Mononuclear cell (primary cell): ENCODE data around the gene CFAP77. TPM values are rescaled to one million over a fixed set of nuclear protein-coding genes. Genes with fewer than 3 reads are reported as not detected.

Experiments
- H3K27me3 ChIP-seq: 2 replicates; pipeline ENCODE4 v1.6.0; 2011; ENCODE audit warnings: low read length, control low read depth; ENCODE audit not compliant: insufficient read depth
- H3K4me1 ChIP-seq: 2 replicates; pipeline ENCODE4 v1.5.1; 2011; ENCODE audit warnings: mild to moderate bottlenecking, low read length, control low read depth; ENCODE audit not compliant: insufficient read depth
- H3K4me3 ChIP-seq: 2 replicates; pipeline ENCODE4 v1.5.1; 2011; ENCODE audit warnings: mild to moderate bottlenecking, low read length, moderate library complexity
- H3K9me3 ChIP-seq: 2 replicates; pipeline ENCODE4 v1.5.1; 2011; ENCODE audit warnings: low read depth, mild to moderate bottlenecking, control low read depth, low read length
- total RNA-seq: library from RNA; depleted of rRNA; stranded (reverse); fragments of >200 nt; gene quantifications from one replicate; pipeline ENCODE4 v1.2.3, GENCODE V29; 2012

CFAP77 gene
- total RNA-seq, 1 donor, result not detected

DNA sequence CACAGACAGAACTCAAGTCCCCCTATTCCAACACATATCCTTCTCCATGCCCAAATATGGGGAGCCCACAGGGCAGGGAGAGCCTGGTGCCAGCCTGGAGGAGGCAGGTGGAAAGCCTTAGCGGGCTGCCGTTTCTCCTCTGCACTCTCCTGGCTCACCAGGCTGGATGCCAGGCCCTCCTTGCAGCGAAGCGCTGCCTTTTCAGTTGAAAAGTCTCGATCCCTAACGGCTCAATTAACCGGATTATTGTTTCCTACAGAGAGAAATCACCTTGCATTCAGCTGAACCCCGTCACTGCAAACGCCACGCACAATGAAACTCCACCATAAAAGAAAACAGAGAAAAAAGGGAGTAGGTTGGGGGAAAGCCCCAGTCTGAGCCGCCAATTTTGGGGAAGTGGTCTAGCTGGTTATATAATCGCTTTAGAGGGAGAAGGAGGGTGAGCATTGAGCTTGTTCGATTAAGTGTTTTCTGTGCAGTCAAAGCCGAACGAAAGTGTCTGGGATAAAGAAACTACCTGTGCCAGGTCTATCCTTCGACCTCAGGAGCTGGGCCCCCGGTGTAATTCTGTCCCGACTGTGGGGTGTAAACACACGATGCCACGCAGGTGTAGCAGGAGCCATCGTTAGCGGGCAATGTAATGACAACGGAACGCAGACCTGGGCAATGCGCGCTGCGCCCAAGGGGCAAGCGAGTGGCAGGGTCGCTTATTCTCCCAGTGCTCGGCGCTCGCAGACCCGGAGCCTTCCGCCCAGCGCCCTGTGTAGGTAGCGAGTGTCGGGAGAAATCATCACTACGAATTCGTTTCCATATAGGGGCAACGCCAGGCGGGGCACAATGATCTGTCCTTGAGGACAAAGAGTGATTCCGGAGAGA, 176.2 kb downstream of the CFAP77 start:
- H3K9me3 ChIP-seq, result no peaks in the 10 kb centered on the region
- peaks cover 85% of the 10 kb centered on the region for H3K27me3 ChIP-seq

GRCh38 chr9:132586830-132587591, 177.0 kb downstream of the CFAP77 start:
- H3K4me1 ChIP-seq, result peaks cover 9% of the 10 kb centered on the region
- H3K4me3 ChIP-seq, result no peak overlapping the region
- H3K9me3 ChIP-seq, result no peaks in the 10 kb centered on the region
- peaks cover 85% of the 10 kb centered on the region for H3K27me3 ChIP-seq

More for the DNA sequence above, 176.2 kb downstream of the CFAP77 start:
- Histone ChIP-seq H3K4me3 (no peak overlapping the region), H3K4me1 (peaks cover 17% of the 10 kb centered on the region)

DNA sequence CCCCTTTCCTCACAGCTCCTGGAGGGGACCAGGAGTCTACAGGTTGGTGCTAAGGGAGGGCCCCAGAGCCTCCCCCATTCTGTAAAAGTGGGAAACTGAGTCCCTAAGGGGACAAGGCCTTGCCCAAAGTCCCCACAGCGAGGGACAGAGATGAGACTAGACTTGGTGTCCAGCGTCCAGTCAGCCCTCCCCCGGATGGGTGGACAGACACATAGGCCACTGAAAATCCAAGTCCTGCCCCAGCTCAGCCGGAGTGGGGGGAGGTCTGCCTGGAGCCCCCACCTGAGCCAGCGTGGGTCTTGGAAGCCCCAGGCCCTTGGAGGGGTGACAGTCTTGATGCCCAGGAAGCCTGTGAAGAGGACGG, 177.6 kb downstream of the CFAP77 start:
- Histone ChIP-seq H3K4me3 (no peak overlapping the region), H3K9me3 (no peaks in the 10 kb centered on the region), H3K27me3 (peaks cover 87% of the 10 kb centered on the region), H3K4me1 (peaks cover 9% of the 10 kb centered on the region)

DNA sequence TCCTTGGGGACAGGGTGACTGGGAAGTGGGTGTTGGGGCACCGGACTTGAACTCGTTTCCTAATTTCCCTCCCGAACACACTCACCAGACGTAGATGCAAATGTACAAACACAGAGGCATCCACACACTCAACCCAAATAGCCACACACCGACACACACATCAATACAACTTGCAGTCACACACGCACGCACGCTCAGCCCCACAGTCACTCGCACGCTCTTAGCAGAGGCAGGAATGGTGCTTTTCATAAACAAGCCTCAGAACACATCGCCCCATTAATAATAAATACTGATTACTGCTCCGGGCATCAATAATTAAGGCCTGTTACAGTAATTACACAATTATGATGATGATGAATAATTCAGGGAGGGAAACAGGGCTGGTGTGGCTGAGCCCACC, 178.1 kb downstream of the CFAP77 start:
- Histone ChIP-seq H3K4me3 (no peak overlapping the region), H3K4me1 (peaks cover 9% of the 10 kb centered on the region), H3K27me3 (peaks cover 82% of the 10 kb centered on the region), H3K9me3 (no peaks in the 10 kb centered on the region)

DNA sequence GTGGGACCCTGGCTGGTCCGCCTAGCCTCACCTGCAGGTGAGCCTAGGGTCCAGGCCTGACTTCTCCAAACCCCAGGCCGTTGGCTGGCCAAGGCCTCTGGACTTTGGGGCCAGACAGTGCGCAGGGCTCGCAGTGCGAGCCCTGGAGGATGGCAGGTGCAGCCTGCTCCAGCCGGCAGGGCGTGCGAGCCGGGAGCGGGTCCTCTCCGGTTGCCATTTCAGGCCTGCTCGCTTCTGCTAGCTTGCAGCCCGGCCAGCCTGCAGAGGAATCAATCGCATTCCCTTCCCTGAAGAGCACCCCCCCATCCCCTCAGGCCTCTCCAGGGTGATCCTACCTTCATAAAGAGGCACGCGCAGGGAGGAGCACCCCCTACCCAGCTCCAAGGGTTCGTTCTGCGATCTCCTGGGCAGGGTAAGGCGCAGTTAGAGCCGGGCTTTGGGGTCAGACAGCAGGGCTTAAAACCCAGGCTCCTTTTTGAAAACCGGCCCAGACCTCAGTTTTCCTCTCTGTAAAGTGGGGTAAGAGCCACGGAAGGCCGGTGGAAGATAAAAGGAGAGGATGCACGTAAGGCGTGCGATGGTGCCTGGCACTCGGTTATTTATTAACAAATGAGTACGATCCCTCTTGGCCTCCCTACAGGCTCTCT, 178.6 kb downstream of the CFAP77 start:
- H3K9me3 ChIP-seq, result no peaks in the 10 kb centered on the region
- H3K4me1 ChIP-seq, result peaks cover 9% of the 10 kb centered on the region
- H3K4me3 ChIP-seq, result no peak overlapping the region
- H3K27me3 ChIP-seq, result peaks cover 76% of the 10 kb centered on the region

GRCh38 chr9:132589148-132590036, 179.4 kb downstream of the CFAP77 start:
- Histone ChIP-seq H3K27me3 (peaks cover 70% of the 10 kb centered on the region), H3K9me3 (no peaks in the 10 kb centered on the region), H3K4me3 (no peak overlapping the region), H3K4me1 (peaks cover 9% of the 10 kb centered on the region)

- H3K4me1 ChIP-seq, result peaks cover 9% of the 10 kb centered on the region
- H3K4me3 ChIP-seq, result no peak overlapping the region
- no peaks in the 10 kb centered on the region for H3K9me3 ChIP-seq
- peaks cover 64% of the 10 kb centered on the region for H3K27me3 ChIP-seq
These were observed 180.0 kb downstream of the CFAP77 start for GRCh38 chr9:132590037-132590317.

DNA sequence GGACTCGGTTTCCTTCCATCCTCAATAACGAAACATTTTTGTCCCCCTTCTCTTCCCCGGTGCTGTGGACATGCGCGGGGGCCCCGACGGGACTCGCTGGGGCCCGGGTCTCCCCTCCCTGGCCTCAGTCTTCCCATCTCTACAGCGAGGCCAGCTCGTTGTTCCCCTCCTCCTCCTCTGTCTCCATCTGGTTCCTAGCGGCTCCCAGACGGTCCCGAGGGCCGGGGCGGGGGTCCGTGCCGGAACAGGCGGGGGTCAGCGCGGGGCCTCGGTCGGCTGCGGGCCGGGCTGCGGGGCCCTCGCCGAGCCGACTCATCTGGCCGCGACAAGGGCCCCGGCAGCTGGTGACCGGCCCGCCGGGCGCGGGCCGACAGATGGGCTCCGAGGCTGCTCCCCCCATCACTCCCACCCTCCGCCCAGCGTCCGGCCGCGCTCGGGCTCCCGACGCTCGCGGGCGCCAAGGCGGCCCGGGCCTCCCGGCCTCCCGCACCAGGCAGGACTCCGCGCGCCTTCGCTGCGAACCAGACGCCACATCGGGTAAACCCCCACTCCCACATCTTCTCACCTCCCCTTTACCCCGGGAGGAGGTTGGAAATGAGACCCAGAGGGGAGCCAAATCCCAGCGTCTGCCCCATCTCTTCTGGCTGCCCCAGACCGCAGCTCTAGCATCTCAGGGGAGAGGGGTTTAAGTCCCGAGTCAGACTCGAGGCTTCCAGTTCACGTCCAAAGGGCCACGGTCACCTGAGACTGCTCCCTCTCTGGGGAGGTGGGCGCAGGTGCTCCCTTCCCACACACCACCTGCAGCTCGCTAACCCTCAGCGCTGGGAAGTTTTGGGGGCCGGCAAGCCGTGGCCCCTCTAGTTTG, 180.5 kb downstream of the CFAP77 start:
- no peaks in the 10 kb centered on the region for H3K9me3 ChIP-seq
- peaks cover 59% of the 10 kb centered on the region for H3K27me3 ChIP-seq
- H3K4me3 ChIP-seq, result no peak overlapping the region
- peaks cover 9% of the 10 kb centered on the region for H3K4me1 ChIP-seq

DNA sequence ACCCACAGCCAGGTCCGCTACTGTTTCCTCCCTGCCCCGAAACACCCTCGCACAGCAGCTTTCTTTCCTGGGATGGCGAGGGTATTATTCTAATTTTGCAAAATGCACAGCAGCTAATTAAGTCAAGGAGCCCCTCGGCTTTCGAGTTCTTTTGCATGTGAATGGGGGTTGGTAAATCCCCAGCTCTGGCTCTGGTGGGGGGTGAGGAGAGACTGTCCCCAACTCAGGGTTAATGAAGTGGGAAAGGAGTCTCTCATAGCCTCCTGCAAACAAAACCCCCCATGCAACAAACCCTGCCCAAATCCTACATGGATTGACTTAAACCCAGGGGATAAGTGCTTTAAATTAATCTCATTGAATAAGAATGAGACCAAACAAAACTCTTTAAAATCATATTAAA, 181.2 kb downstream of the CFAP77 start:
- H3K4me3 ChIP-seq, result no peak overlapping the region
- peaks cover 10% of the 10 kb centered on the region for H3K4me1 ChIP-seq
- H3K27me3 ChIP-seq, result peaks cover 52% of the 10 kb centered on the region
- H3K9me3 ChIP-seq, result no peaks in the 10 kb centered on the region

DNA sequence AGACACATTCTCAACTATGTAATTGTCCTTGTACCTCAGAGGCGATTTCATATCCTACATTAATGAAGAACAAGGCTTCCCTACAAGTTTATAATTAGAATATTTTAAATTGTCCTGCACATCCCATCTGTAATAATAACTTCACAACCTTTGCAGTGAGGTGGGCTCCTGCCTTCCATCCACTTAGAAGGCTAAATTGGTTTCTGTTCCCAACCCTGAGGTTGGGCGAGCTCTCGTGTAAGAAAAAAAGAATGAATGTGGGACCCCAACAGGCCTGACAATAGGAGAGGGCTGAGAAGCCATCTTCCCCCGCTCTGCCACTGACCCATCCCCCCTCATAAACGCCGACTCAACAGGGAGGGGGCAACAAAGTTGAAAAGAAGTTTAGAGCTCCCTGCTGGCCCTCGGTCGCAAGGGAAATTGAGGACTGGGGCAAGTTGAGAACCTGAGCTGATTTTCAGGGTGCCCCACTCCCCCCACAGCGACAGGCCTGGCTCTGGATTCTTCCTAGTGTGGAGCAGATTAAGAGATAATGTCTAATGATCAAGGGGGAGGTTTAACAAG, 181.8 kb downstream of the CFAP77 start:
- no peaks in the 10 kb centered on the region for H3K9me3 ChIP-seq
- no peak overlapping the region for H3K4me3 ChIP-seq
- H3K27me3 ChIP-seq, result peaks cover 46% of the 10 kb centered on the region
- peaks cover 7% of the 10 kb centered on the region for H3K4me1 ChIP-seq

DNA sequence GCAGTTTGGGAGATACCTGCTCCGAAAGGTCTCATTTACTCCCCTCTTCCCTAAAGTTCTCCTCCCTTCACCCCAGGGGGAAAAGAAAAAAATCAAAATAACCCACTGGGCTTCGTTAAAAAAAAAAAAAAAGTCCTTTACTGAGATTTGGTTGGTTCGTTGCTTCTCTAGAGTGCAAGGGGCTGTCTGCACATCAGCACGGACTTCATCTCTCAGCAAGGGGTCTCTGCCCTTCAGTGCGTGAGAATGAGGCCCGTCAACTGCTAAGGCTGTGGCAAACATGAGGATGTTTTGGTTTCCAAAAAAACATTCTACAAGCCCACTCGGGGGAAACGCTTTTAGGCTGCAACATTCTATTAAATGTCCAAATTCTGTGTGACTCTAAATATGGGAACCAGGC, 182.4 kb downstream of the CFAP77 start:
- H3K4me1 ChIP-seq, result peaks cover 4% of the 10 kb centered on the region
- H3K9me3 ChIP-seq, result no peaks in the 10 kb centered on the region
- H3K4me3 ChIP-seq, result no peak overlapping the region
- H3K27me3 ChIP-seq, result peaks cover 40% of the 10 kb centered on the region

GRCh38 chr9:132594412-132594811, 184.4 kb downstream of the CFAP77 start:
- Histone ChIP-seq H3K9me3 (no peaks in the 10 kb centered on the region), H3K4me1 (peaks cover 4% of the 10 kb centered on the region), H3K27me3 (peaks cover 23% of the 10 kb centered on the region), H3K4me3 (no peak overlapping the region)

GRCh38 chr9:132595319-132595718, 185.3 kb downstream of the CFAP77 start:
- Histone ChIP-seq H3K4me1 (peaks cover 4% of the 10 kb centered on the region), H3K27me3 (peaks cover 19% of the 10 kb centered on the region), H3K4me3 (no peak overlapping the region), H3K9me3 (no peaks in the 10 kb centered on the region)
